ENCODE results near the gene AP1G1. TPM values are rescaled to one million over a fixed set of nuclear protein-coding genes. Genes with fewer than 3 reads are reported as not detected.

AP1G1 gene
- total and polyA plus RNA-seq, 2 of the 8 experiments (the other 6 are each of a cell fraction or from before 2014, with no cell fraction given): 43.9 to 68.4 TPM

DNA sequence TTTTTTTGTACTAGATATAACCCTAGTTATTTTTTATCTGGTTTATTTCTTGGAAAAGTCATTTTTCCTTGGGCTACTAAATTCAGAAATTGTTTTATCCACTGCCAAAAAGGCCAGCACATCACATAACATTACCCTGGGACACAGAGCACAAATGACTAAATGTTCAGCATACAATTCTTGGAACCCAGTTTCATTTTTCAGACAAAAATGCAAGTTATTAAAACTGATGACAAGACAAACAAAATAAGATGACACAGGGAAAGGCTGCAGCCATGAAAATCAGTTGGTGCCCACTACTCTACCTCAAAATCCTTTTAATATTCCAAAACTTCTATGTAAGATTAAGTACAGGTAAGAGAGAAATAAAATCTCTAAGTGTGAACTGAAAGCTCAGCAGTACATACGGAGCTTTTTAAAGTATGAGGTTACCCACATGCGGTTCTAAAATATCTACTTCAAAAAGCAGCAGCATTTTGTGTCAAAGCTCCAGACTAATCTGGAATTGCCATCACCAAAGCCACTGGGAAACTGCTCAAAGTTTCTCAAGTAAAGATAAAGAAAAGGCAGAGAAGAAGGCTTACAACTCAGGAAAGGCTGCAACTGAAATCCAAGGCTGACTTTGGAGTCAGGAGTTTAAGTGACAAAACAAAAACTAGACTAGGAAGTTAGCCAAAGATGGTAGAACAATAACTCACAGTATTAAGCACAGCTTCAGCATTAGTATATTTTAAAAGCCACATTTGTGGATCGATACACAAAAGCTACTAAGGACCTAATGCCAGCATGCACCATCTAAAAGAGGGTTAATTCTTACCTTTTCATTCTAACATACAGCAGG is 41.4 kb downstream of the AP1G1 start (continued):
- TF ChIP-seq, protein P1, sequence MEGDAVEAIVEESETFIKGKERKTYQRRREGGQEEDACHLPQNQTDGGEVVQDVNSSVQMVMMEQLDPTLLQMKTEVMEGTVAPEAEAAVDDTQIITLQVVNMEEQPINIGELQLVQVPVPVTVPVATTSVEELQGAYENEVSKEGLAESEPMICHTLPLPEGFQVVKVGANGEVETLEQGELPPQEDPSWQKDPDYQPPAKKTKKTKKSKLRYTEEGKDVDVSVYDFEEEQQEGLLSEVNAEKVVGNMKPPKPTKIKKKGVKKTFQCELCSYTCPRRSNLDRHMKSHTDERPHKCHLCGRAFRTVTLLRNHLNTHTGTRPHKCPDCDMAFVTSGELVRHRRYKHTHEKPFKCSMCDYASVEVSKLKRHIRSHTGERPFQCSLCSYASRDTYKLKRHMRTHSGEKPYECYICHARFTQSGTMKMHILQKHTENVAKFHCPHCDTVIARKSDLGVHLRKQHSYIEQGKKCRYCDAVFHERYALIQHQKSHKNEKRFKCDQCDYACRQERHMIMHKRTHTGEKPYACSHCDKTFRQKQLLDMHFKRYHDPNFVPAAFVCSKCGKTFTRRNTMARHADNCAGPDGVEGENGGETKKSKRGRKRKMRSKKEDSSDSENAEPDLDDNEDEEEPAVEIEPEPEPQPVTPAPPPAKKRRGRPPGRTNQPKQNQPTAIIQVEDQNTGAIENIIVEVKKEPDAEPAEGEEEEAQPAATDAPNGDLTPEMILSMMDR (IDR thresholded peaks at IDR 0.05; ENCODE audit: control extremely low read depth in 1 of 3, insufficient read depth in 1 of 3, low read depth in 1 of 3, low read length in 3 of 3): no peak
- TF ChIP-seq, protein P2, sequence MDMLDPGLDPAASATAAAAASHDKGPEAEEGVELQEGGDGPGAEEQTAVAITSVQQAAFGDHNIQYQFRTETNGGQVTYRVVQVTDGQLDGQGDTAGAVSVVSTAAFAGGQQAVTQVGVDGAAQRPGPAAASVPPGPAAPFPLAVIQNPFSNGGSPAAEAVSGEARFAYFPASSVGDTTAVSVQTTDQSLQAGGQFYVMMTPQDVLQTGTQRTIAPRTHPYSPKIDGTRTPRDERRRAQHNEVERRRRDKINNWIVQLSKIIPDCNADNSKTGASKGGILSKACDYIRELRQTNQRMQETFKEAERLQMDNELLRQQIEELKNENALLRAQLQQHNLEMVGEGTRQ (IDR thresholded peaks at IDR 0.05; ENCODE audit: low read length): no peak
- no peak for TF ChIP-seq POLR2AphosphoS5 (IDR thresholded peaks at IDR 0.05; ENCODE audit: low read depth, low read length)
- TF ChIP-seq POU5F1 (IDR thresholded peaks at IDR 0.05; ENCODE audit: low read depth, low read length): no peak
- TF ChIP-seq KDM4A (IDR thresholded peaks at IDR 0.05; ENCODE audit: low read depth, low read length, severe bottlenecking): no peak
- TF ChIP-seq POLR2A (IDR thresholded peaks at IDR 0.05; ENCODE audit: control extremely low read depth in 1 of 2, low read depth in 2 of 2, low read length in 2 of 2): no peak
- TF ChIP-seq, protein P3, sequence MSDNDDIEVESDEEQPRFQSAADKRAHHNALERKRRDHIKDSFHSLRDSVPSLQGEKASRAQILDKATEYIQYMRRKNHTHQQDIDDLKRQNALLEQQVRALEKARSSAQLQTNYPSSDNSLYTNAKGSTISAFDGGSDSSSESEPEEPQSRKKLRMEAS (IDR thresholded peaks at IDR 0.05): no peak
